Measurements from ENCODE around the gene CD81.

DNA sequence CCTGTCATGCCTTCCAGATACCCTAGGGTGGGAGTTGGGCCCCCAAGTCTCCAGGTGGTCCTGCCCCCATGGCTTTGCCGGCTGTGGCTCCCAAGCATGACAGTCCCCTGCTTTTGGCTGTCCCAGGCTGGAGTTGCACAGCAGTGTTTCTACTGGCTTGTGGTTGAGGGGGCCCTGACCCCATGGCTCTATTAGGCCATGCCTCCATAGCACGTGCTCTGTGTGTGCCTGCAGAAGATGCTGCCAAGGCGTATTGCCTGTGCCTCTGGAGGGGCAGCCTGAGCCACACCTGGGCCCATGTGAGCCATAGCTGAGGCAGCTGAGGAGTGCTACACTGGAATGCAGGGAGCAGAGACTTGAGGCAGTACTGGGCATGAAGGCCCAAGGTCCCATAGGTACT, 25.4 kb upstream of the CD81 start:
- no peak for TF ChIP-seq EP300 (IDR thresholded peaks at IDR 0.05; ENCODE audit: borderline replicate concordance)
- TF ChIP-seq FOXM1 (IDR thresholded peaks at IDR 0.05; ENCODE audit: borderline replicate concordance, low read depth): no peak
- TF ChIP-seq TCF12 (IDR thresholded peaks at IDR 0.05; ENCODE audit: low read depth): no peak
- no peak for TF ChIP-seq RAD21 (IDR thresholded peaks at IDR 0.05; ENCODE audit: low read depth)
- TF ChIP-seq, protein P1, sequence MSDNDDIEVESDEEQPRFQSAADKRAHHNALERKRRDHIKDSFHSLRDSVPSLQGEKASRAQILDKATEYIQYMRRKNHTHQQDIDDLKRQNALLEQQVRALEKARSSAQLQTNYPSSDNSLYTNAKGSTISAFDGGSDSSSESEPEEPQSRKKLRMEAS (IDR thresholded peaks at IDR 0.05): no peak
- TF ChIP-seq TEAD4 (IDR thresholded peaks at IDR 0.05): no peak

Measured in Ishikawa (cell line).